NOMO-1 (cell line): ENCODE data around the gene PRSS8.

ENCODE experiments used
- DNase-seq, 2 experiments: peaks; one replicate each; lab custom pipeline; 2025; ENCODE audit not compliant: unreplicated experiment in 2 of 2; lab: John Stamatoyannopoulos, UW

Gene PRSS8

DNA sequence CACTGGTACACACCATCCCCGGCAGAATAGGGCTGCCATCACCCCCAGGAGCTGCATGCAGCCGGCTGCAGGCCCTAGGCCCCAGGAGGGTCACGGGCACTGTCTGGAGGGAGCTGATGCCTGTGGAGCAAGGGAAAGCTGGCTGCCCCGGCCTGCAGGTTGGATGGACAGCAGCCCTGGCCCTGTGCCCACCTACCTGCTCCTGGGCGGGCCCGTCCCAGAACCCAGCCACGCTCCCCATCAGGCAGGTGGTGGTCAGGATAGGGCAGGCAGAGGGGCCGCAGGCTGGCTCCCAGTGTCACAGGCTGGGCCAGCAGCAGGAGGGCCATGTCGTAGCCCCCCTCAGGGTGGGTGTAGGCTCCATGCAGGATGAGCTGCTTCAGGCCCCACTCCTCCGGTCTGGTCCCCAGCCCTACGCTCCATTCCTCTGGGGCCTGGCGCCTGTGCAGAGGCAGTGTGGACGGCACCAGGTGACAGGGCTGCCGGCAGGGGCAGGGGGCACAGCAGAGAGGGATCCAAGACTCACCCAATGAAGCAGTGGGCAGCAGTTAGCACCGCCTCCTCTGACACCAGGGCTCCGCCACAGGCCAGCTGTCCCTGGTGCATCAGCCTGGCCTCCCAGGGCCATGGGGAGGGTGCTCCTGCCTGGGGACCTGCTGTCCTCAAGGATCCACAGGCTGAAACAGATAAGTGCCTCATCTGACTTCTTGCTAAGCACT, 50.8 kb downstream of the PRSS8 start:
- DNase-seq, result no peak

GRCh38 chr16:31083981-31084380, 51.5 kb downstream of the PRSS8 start:
- no peak for DNase-seq

DNA sequence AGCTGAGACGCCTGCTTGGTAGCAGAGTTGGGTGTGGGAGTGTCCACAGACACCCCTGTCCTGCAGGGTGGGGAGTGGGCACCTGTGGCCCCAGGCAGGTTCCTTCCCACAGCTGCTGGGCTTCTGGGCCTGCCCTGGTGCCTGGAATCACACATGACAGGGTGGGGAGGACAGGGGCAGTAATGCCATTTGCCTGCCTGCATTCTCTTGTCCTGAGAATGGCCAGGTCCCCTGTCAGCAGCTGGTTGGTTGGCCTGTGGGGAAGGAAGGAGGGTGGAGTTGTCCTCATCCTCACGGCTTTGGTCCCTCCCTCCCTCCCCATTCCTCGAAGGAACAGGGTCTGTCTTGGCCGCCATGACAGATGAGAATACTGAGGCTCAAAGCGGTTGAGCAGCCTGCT, 52.0 kb downstream of the PRSS8 start:
- no peak for DNase-seq

- no peak for DNase-seq
Observed at GRCh38 chr16:31083081-31083480, 52.4 kb downstream of the PRSS8 start.

- no peak for DNase-seq
Observed at GRCh38 chr16:31082368-31083045, 53.0 kb downstream of the PRSS8 start.
